ENCODE measurements around the gene LRRC27.

- no peak for TF ChIP-seq POLR2A (IDR thresholded peaks at IDR 0.05; ENCODE audit: low read length)
- no peak for TF ChIP-seq GATA1 (IDR thresholded peaks at IDR 0.05; ENCODE audit: low read depth, low read length)
Measured at GRCh38 chr10:132415956-132416355, 84.0 kb downstream of the LRRC27 start.

All from erythroblast (primary cell).